Left ventricle myocardium inferior (tissue), 1 donor: ENCODE measurements around the gene UPF1. TPM values are rescaled to one million over a fixed set of nuclear protein-coding genes. Genes with fewer than 3 reads are reported as not detected.

Source experiments
- DNase-seq: peaks from one replicate; pipeline ENCODE4 v3.0.0-alpha.2; 2020
- H3K27ac ChIP-seq: fragments of 200-600 bp; replicated peaks from 2 replicates; pipeline ENCODE4 v1.8.0; 2021
- H3K27me3 ChIP-seq: fragments of 200-600 bp; 2 replicates; pipeline ENCODE4 v1.8.0; 2021; ENCODE audit warnings: low read depth
- H3K36me3 ChIP-seq: fragments of 200-600 bp; 2 replicates; pipeline ENCODE4 v1.8.0; 2021
- H3K4me1 ChIP-seq: fragments of 200-600 bp; 2 replicates; pipeline ENCODE4 v1.8.0; 2021
- H3K4me3 ChIP-seq: fragments of 200-600 bp; 2 replicates; pipeline ENCODE4 v1.8.0; 2021; ENCODE audit warnings: mild to moderate bottlenecking, moderate library complexity
- H3K9me3 ChIP-seq: fragments of 200-600 bp; replicated peaks from 2 replicates; pipeline ENCODE4 v1.8.0; 2021
- intact Hi-C: fragments of 100-400 bp; cut with micrococcal nuclease; formaldehyde crosslinking; loops from one replicate; pipeline ENCODE4 v1.11.0; 2022
- long read RNA-seq: library from polyadenylated mRNA; unstranded; transcript quantifications from one replicate; pipeline ENCODE4 v2.0.0, GENCODE V29; 2021
- total RNA-seq: library from RNA; stranded (reverse); fragmentation: NEBNext Ultra II Directional; extraction: Animal tissue kit (Norgen Biotek cat#: 25700); gene quantifications from one replicate; pipeline ENCODE4 v1.2.1, GENCODE V29; 2021
- TF ChIP-seq, protein P1 (sequence below): fragments of 200-600 bp; IDR thresholded peaks from 2 replicates; pipeline ENCODE4 v1.8.0; 2021; ENCODE audit warnings: antibody characterized with exemption, mild to moderate bottlenecking, borderline replicate concordance
- donor health status: DM: no; HTN: yes; CAD: no; lungs with severe emphysema.

The UPF1 gene
- 32.3 TPM for total RNA-seq
- long read RNA-seq, full-length matches to known transcripts, result 71 of 126 reads
- long read RNA-seq, partial matches to known transcripts, result 42 of 126 reads
- long read RNA-seq, other reads (novel, unspliced or antisense), result 13 of 126 reads

DNA sequence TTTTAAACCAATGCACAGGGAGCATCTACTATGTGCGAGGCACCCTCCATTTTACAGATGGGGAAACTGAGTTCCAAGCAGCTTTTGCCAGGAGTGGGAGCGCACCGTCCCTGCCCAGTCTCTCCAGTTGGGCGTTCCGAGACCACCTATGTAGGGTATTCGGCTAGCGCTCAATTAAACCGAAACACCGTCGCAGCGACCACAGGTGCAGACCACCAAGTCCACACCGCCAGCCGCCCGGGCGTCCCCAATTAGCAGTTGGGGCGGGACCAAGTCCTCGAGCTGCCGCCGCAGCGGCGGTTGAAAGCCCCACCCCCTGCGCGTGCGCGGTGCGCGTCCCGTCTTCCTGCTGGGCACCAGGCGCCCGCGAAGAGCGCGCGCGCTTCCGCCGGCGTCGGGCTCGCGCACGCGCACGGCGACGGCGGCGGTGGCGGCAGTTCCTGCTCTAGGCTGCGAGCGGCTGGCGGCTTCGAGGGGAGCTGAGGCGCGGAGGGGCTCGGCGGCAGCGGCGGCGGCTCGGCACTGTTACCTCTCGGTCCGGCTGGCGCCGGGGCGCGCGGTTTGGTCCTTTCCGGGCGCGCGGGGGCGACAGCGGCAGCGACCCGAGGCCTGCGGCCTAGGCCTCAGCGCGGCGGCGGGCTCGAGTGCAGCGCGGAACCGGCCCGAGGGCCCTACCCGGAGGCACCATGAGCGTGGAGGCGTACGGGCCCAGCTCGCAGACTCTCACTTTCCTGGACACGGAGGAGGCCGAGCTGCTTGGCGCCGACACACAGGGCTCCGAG, at the start of gene UPF1:
Gene UPF1 (plus strand): TSS at position 436 of the 782 bp plus-strand sequence. CDS start 251 bp downstream, at position 687.
- peaks cover 9% of the 10 kb centered on the region for H3K36me3 ChIP-seq
- intact Hi-C loops, result no loop called here
- peaks cover 13% of the 10 kb centered on the region for H3K9me3 ChIP-seq
- peaks cover 50% of the 10 kb centered on the region for H3K4me1 ChIP-seq
- peak within 1 kb of the TSS; percentile 90 for H3K27ac ChIP-seq
- H3K27me3 ChIP-seq, result no peaks in the 10 kb centered on the region
- DNase-seq, result peak; percentile 95
- TF ChIP-seq, protein P1, sequence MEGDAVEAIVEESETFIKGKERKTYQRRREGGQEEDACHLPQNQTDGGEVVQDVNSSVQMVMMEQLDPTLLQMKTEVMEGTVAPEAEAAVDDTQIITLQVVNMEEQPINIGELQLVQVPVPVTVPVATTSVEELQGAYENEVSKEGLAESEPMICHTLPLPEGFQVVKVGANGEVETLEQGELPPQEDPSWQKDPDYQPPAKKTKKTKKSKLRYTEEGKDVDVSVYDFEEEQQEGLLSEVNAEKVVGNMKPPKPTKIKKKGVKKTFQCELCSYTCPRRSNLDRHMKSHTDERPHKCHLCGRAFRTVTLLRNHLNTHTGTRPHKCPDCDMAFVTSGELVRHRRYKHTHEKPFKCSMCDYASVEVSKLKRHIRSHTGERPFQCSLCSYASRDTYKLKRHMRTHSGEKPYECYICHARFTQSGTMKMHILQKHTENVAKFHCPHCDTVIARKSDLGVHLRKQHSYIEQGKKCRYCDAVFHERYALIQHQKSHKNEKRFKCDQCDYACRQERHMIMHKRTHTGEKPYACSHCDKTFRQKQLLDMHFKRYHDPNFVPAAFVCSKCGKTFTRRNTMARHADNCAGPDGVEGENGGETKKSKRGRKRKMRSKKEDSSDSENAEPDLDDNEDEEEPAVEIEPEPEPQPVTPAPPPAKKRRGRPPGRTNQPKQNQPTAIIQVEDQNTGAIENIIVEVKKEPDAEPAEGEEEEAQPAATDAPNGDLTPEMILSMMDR, result peak; percentile 29
- peak within 1 kb of the TSS; percentile 96 for H3K4me3 ChIP-seq

DNA sequence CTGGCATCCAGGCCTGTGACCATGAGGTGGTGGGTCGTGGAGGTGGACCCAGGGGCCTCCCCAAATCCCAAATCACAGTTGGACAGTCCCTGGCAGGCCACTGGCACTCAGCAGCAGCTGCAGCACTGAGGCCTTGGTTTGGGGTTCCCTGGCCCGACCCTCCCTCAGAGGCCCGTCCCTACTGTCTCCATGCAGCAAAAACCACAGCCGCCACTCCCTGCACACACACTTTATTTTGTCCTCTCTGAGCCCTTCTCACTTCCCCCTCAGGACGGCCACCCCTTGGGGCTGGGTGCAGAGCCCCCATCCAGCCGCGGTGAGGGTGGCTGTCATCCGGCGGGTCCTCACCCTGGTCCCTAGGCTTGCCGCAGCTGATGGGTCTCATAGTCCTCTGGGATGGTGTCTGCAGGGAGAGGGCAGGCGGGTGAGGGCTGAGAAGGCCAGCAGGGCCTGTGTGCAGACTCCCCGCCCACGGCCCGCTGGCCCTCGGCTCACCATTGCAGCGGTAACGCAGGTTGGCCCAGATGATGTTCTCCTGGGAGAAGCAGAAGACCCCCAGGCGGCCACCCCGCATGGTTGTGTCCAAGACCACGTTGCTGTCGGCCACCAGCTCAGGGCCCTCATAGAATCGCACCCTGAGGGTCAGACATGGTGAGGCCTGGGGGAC, 49.1 kb upstream of the UPF1 start:
- TF ChIP-seq, protein P1, result no peak
- Histone ChIP-seq H3K4me1 (peaks cover 12% of the 10 kb centered on the region), H3K27me3 (peaks cover 71% of the 10 kb centered on the region), H3K9me3 (no peaks in the 10 kb centered on the region), H3K27ac (no peak overlapping the region), H3K4me3 (no peak overlapping the region), H3K36me3 (no peaks in the 10 kb centered on the region)
- DNase-seq, result no peak
- intact Hi-C loops, result no loop called here

DNA sequence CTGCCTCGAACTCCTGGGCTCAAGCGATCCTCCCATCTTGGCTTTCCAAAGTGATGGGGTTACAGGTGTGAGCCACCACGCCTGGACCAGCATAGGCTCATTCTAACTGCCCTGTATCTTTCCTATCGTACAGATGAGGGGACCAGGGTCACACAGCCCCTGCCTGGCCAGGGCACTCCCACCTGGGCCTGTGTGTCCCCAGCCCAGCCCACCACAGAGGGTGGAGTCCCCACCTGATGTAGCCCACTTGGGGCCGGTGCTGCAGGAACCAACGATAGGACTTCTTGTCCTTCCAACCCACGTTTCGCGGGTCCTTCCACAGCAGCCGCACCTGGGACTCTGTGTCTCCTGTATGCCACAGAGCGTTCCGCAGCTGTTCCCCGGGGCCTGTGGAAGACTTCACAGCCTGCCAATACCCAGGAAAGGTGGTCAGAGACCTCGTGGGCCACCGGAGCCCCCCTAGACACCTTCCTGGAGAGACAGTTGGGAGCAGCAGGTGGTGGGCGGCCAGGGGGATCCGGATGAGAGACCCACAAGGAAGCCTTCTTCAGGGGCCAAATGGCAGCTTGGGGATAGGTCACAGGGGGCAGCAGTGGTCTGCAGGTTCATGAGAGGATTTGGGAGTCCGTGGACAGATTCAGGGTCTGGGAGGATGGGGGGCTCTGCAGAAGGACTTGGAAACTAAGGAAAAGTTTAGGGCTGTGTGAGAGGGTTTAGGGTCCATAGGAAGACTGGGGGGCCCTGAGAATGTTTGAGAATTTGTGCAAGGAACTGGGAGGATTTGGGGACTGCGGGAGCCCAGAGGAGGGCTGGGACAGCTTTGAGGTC, 47.6 kb upstream of the UPF1 start:
- H3K27ac ChIP-seq, result no peak overlapping the region
- no peak for DNase-seq
- H3K27me3 ChIP-seq, result peaks cover 80% of the 10 kb centered on the region
- H3K9me3 ChIP-seq, result no peaks in the 10 kb centered on the region
- peaks cover 23% of the 10 kb centered on the region for H3K4me1 ChIP-seq
- no peak overlapping the region for H3K4me3 ChIP-seq
- TF ChIP-seq, protein P1, result no peak
- intact Hi-C loops, result no loop called here
- no peaks in the 10 kb centered on the region for H3K36me3 ChIP-seq

DNA sequence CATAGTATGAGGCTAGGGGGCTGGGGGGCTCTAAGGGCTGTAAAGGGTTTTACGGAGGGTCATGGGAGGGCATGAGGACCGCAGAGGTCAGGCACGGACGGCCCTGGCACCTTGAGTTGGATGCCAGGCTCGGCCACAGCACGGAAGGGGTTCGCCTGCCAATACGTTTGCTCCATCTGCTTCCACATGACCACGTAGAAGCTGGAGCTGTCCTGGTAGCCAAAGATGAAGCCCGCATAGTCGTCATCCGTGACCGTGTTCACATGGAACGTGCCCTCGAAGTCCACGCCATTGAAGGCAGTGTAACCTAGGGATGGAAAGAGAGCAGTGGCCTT, 47.0 kb upstream of the UPF1 start:
- DNase-seq, result no peak
- Histone ChIP-seq H3K27me3 (peaks cover 86% of the 10 kb centered on the region), H3K9me3 (no peaks in the 10 kb centered on the region), H3K4me3 (no peak overlapping the region), H3K27ac (no peak overlapping the region), H3K4me1 (peaks cover 29% of the 10 kb centered on the region), H3K36me3 (no peaks in the 10 kb centered on the region)
- intact Hi-C loops, result no loop called here
- TF ChIP-seq, protein P1, result no peak
